ENCODE measurements around the gene NUFIP2.

The NUFIP2 gene

DNA sequence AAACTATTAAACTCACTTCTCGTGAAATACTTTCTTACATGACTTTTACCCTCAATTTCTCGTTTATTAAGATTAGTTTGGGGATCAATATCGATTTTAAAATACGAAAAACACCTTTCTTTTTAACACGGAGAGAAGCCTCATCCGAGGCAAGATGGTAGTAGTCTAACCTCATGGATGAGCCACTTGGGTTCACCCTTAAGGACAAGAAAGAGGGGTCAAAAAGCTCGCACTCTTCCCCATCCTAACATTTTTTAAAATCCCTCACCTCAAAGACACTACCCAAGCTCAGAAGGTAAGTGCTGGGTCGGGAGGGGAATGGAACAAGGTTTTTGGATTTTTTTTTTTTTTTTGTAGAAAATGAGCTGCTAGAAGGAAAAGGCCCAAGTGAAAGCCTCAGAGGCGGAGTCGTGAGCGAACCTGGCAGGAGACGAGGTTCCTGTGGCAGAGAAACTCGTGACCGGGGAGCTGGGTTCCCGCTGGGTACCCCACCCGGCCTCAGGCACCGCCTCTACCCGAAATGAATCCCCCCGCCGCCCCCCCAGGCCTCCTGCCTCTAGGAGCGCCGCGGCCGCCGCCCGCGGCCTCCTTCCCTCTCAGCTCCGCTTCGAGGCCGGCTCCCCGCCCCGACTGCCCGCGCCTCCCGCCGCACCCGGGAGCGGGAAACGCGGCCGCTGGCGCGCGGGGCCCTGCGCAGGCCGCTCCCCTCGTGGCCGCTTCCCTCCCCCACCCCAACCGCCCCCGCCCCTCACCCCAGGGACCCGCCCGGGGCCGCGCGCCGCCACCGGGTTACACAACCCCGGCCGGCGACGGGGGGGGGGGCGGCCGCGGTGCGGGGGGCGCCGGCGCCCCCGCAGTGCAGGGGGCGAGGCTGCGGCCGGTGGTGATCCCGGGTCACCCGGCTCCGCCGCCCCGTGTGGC is 1.6 kb downstream of the NUFIP2 start:
- Histone ChIP-seq H3K9me3 (ENCODE audit: insufficient read depth, low read length) (no peaks in the 10 kb centered on the region), H3K9ac (ENCODE audit: insufficient read length, low read depth) (peak overlapping the region; percentile 99), H3K27me3 (ENCODE audit: insufficient read depth, insufficient read length) (no peaks in the 10 kb centered on the region), H3K4me3 (ENCODE audit: insufficient read length, low read depth) (peak overlapping the region; percentile 95), H3K36me3 (ENCODE audit: insufficient read depth, insufficient read length, low read length) (peaks cover 43% of the 10 kb centered on the region), H3K4me1 (ENCODE audit: insufficient read depth, insufficient read length) (peaks cover 3% of the 10 kb centered on the region)
- TF ChIP-seq YY1 (IDR thresholded peaks at IDR 0.05; ENCODE audit: insufficient read depth, insufficient read length): no peak
- TF ChIP-seq SUZ12 (IDR thresholded peaks at IDR 0.05; ENCODE audit: extremely low read depth, insufficient read depth, insufficient read length): no peak
- TF ChIP-seq ZNF274 (IDR thresholded peaks at IDR 0.05; ENCODE audit: low read depth, low read length): no peak
- DNase-seq (ENCODE audit: low read depth, low spot score): no peak

DNA sequence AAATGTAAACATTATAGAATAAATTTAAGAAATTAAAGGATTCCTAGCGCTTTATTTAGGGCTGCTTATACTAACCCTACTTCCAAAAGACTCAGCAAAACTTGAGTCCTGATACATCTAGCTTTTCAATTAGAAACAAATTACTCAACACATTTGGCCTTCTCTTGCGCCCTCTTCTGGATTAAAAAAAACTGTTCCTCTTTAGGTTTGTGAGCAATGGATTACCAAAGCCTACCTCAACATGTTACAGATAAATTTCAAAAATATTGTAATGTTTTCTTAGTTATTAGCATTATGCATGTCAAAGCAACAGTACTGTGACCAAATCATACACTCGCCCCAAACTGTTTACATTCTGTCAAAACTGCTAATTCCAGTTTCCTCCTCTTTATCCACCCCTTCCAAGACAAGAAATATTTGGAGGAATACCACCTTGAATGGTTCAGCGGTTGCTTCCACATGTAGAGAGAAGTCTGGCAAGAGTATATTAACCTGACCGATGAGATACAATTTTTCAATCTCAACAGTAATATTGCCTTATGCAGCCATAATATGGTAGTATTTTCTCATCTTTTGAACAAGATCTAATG is 2.7 kb downstream of the NUFIP2 start:
- TF ChIP-seq SUZ12 (IDR thresholded peaks at IDR 0.05; ENCODE audit: extremely low read depth, insufficient read depth, insufficient read length): no peak
- no peak for TF ChIP-seq YY1 (IDR thresholded peaks at IDR 0.05; ENCODE audit: insufficient read depth, insufficient read length)
- no peak for TF ChIP-seq ZNF274 (IDR thresholded peaks at IDR 0.05; ENCODE audit: low read depth, low read length)
- no peak for DNase-seq (ENCODE audit: low read depth, low spot score)
- H3K36me3 ChIP-seq (ENCODE audit: insufficient read depth, insufficient read length, low read length): peaks cover 53% of the 10 kb centered on the region
- no peaks in the 10 kb centered on the region for H3K27me3 ChIP-seq (ENCODE audit: insufficient read depth, insufficient read length)
- peaks cover 3% of the 10 kb centered on the region for H3K4me1 ChIP-seq (ENCODE audit: insufficient read depth, insufficient read length)
- H3K4me3 ChIP-seq (ENCODE audit: insufficient read length, low read depth): peak overlapping the region; percentile 68
- H3K9me3 ChIP-seq (ENCODE audit: insufficient read depth, low read length): no peaks in the 10 kb centered on the region
- peak overlapping the region; percentile 82 for H3K9ac ChIP-seq (ENCODE audit: insufficient read length, low read depth)

GRCh38 chr17:29289852-29290251 is 4.1 kb downstream of the NUFIP2 start:
- Histone ChIP-seq H3K27me3 (ENCODE audit: insufficient read depth, insufficient read length) (no peaks in the 10 kb centered on the region), H3K4me1 (ENCODE audit: insufficient read depth, insufficient read length) (peaks cover 3% of the 10 kb centered on the region), H3K9ac (ENCODE audit: insufficient read length, low read depth) (no peak overlapping the region), H3K4me3 (ENCODE audit: insufficient read length, low read depth) (no peak overlapping the region), H3K9me3 (ENCODE audit: insufficient read depth, low read length) (no peaks in the 10 kb centered on the region), H3K36me3 (ENCODE audit: insufficient read depth, insufficient read length, low read length) (peaks cover 64% of the 10 kb centered on the region)
- no peak for TF ChIP-seq ZNF274 (IDR thresholded peaks at IDR 0.05; ENCODE audit: low read depth, low read length)
- no peak for TF ChIP-seq YY1 (IDR thresholded peaks at IDR 0.05; ENCODE audit: insufficient read depth, insufficient read length)
- no peak for TF ChIP-seq SUZ12 (IDR thresholded peaks at IDR 0.05; ENCODE audit: extremely low read depth, insufficient read depth, insufficient read length)
- no peak for DNase-seq (ENCODE audit: low read depth, low spot score)

GRCh38 chr17:29283961-29284360 is 10.0 kb downstream of the NUFIP2 start:
- H3K27me3 ChIP-seq (ENCODE audit: insufficient read depth, insufficient read length): no peaks in the 10 kb centered on the region
- peaks cover 6% of the 10 kb centered on the region; the same call in 1 of the 2 replicates for H3K9me3 ChIP-seq (ENCODE audit: insufficient read depth, low read length)
- TF ChIP-seq ZNF274 (IDR thresholded peaks at IDR 0.05; ENCODE audit: low read depth, low read length) (no peak), YY1 (IDR thresholded peaks at IDR 0.05; ENCODE audit: insufficient read depth, insufficient read length) (no peak), SUZ12 (IDR thresholded peaks at IDR 0.05; ENCODE audit: extremely low read depth, insufficient read depth, insufficient read length) (no peak)
- no peak overlapping the region for H3K9ac ChIP-seq (ENCODE audit: insufficient read length, low read depth)
- H3K36me3 ChIP-seq (ENCODE audit: insufficient read depth, insufficient read length, low read length): peaks cover 79% of the 10 kb centered on the region
- DNase-seq (ENCODE audit: low read depth, low spot score): no peak
- H3K4me3 ChIP-seq (ENCODE audit: insufficient read length, low read depth): no peak overlapping the region
- H3K4me1 ChIP-seq (ENCODE audit: insufficient read depth, insufficient read length): no peaks in the 10 kb centered on the region

DNA sequence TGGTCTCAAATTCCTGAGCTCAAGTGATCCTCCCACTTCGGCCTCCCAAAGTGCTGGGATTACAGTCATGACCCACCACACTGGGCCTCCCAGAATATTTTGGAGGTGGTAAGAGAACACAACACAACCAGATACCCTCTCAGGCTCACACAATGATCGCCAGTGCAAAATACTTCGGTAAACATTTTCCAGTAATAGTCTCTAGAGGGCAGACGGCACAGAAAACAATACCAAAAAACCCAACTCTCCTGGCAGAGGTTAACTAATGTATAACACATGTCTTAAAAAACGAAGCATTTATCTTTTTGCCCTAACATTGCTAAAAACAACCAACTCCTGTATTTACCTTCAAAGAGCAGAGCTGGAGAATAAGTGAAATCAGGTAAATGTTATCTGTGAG is 10.5 kb downstream of the NUFIP2 start:
- DNase-seq (ENCODE audit: low read depth, low spot score): no peak
- Histone ChIP-seq H3K9ac (ENCODE audit: insufficient read length, low read depth) (no peak overlapping the region), H3K27me3 (ENCODE audit: insufficient read depth, insufficient read length) (no peaks in the 10 kb centered on the region), H3K36me3 (ENCODE audit: insufficient read depth, insufficient read length, low read length) (peaks cover 79% of the 10 kb centered on the region), H3K4me1 (ENCODE audit: insufficient read depth, insufficient read length) (no peaks in the 10 kb centered on the region), H3K4me3 (ENCODE audit: insufficient read length, low read depth) (no peak overlapping the region), H3K9me3 (ENCODE audit: insufficient read depth, low read length) (peaks cover 6% of the 10 kb centered on the region; the same call in 1 of the 2 replicates)
- TF ChIP-seq SUZ12 (IDR thresholded peaks at IDR 0.05; ENCODE audit: extremely low read depth, insufficient read depth, insufficient read length): no peak
- no peak for TF ChIP-seq ZNF274 (IDR thresholded peaks at IDR 0.05; ENCODE audit: low read depth, low read length)
- no peak for TF ChIP-seq YY1 (IDR thresholded peaks at IDR 0.05; ENCODE audit: insufficient read depth, insufficient read length)

GRCh38 chr17:29279397-29280070 is 14.4 kb downstream of the NUFIP2 start:
- peaks cover 71% of the 10 kb centered on the region for H3K36me3 ChIP-seq (ENCODE audit: insufficient read depth, insufficient read length, low read length)
- no peak for DNase-seq (ENCODE audit: low read depth, low spot score)

More at GRCh38 chr17:29279397-29280070, 14.4 kb downstream of the NUFIP2 start:
- Histone ChIP-seq H3K4me1 (ENCODE audit: insufficient read depth, insufficient read length) (no peaks in the 10 kb centered on the region), H3K9me3 (ENCODE audit: insufficient read depth, low read length) (peaks cover 6% of the 10 kb centered on the region; the same call in 1 of the 2 replicates), H3K27me3 (ENCODE audit: insufficient read depth, insufficient read length) (no peaks in the 10 kb centered on the region), H3K9ac (ENCODE audit: insufficient read length, low read depth) (no peak overlapping the region), H3K4me3 (ENCODE audit: insufficient read length, low read depth) (no peak overlapping the region)
- no peak for TF ChIP-seq ZNF274 (IDR thresholded peaks at IDR 0.05; ENCODE audit: low read depth, low read length)
- TF ChIP-seq SUZ12 (IDR thresholded peaks at IDR 0.05; ENCODE audit: extremely low read depth, insufficient read depth, insufficient read length): no peak
- TF ChIP-seq YY1 (IDR thresholded peaks at IDR 0.05; ENCODE audit: insufficient read depth, insufficient read length): no peak

Measured in NT2/D1 (cell line).